ENCODE measurements around the gene HLX.

HLX gene

DNA sequence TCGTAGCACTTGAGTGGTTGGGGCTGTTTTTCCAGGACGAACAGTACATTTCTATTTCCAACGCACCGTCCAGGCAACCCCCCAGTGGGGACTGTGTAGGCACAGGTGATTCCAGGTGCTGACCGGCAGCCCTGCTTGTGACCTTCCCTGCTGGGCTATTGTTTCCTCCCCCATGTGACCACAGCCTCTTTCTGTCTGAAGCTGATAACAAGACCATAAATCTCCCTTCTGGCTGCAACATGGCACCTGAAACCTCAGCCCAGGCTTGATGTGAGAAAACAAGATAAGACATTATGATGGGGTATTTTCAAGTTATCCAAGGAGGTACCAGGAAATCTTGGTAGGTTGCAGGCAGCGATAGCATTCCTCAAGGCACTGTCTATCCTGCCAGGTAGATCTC lies 48.2 kb downstream of the HLX start:
- TF ChIP-seq, protein P1, sequence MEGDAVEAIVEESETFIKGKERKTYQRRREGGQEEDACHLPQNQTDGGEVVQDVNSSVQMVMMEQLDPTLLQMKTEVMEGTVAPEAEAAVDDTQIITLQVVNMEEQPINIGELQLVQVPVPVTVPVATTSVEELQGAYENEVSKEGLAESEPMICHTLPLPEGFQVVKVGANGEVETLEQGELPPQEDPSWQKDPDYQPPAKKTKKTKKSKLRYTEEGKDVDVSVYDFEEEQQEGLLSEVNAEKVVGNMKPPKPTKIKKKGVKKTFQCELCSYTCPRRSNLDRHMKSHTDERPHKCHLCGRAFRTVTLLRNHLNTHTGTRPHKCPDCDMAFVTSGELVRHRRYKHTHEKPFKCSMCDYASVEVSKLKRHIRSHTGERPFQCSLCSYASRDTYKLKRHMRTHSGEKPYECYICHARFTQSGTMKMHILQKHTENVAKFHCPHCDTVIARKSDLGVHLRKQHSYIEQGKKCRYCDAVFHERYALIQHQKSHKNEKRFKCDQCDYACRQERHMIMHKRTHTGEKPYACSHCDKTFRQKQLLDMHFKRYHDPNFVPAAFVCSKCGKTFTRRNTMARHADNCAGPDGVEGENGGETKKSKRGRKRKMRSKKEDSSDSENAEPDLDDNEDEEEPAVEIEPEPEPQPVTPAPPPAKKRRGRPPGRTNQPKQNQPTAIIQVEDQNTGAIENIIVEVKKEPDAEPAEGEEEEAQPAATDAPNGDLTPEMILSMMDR (conservative IDR thresholded peaks at IDR 0.05; ENCODE audit: low read depth, low read length), result no peak
- Histone ChIP-seq H2AFZ (ENCODE audit: low read depth) (no peak overlapping the region), H3K4me2 (no peak overlapping the region), H3K36me3 (ENCODE audit: insufficient read depth) (no peaks in the 10 kb centered on the region), H3K27ac (no peak overlapping the region), H3K9ac (no peak overlapping the region), H3K4me1 (ENCODE audit: low read depth, poor library complexity, severe bottlenecking) (peaks cover 7% of the 10 kb centered on the region), H3K4me3 (IDR thresholded peaks at IDR 0.05; ENCODE audit: insufficient read depth, low read depth, low read length) (no peak overlapping the region), H4K20me1 (ENCODE audit: insufficient read depth) (no peaks in the 10 kb centered on the region), H3K27me3 (ENCODE audit: insufficient read depth, low read depth) (no peaks in the 10 kb centered on the region), H3K79me2 (ENCODE audit: insufficient read depth, low read depth) (no peaks in the 10 kb centered on the region)

GRCh38 chr1:220928320-220928719 lies 49.1 kb downstream of the HLX start:
- Histone ChIP-seq H3K36me3 (ENCODE audit: insufficient read depth) (no peaks in the 10 kb centered on the region), H3K4me1 (ENCODE audit: low read depth, poor library complexity, severe bottlenecking) (peaks cover 7% of the 10 kb centered on the region), H3K4me2 (no peak overlapping the region)

GRCh38 chr1:220928725-220929300 lies 49.6 kb downstream of the HLX start:
- Histone ChIP-seq H3K27me3 (ENCODE audit: insufficient read depth, low read depth) (no peaks in the 10 kb centered on the region), H3K4me3 (IDR thresholded peaks at IDR 0.05; ENCODE audit: insufficient read depth, low read depth, low read length) (no peak overlapping the region), H2AFZ (ENCODE audit: low read depth) (no peak overlapping the region), H3K27ac (no peak overlapping the region), H3K4me1 (ENCODE audit: low read depth, poor library complexity, severe bottlenecking) (peaks cover 7% of the 10 kb centered on the region), H3K79me2 (ENCODE audit: insufficient read depth, low read depth) (no peaks in the 10 kb centered on the region), H3K4me2 (no peak overlapping the region), H3K9ac (no peak overlapping the region), H3K36me3 (ENCODE audit: insufficient read depth) (no peaks in the 10 kb centered on the region), H4K20me1 (ENCODE audit: insufficient read depth) (no peaks in the 10 kb centered on the region)
- TF ChIP-seq, protein P1 (conservative IDR thresholded peaks at IDR 0.05; ENCODE audit: low read depth, low read length), result no peak

More at GRCh38 chr1:220928320-220928719, 49.1 kb downstream of the HLX start:
- Histone ChIP-seq H3K27ac (no peak overlapping the region), H3K4me3 (IDR thresholded peaks at IDR 0.05; ENCODE audit: insufficient read depth, low read depth, low read length) (no peak overlapping the region), H4K20me1 (ENCODE audit: insufficient read depth) (no peaks in the 10 kb centered on the region), H3K79me2 (ENCODE audit: insufficient read depth, low read depth) (no peaks in the 10 kb centered on the region), H3K9ac (no peak overlapping the region), H3K27me3 (ENCODE audit: insufficient read depth, low read depth) (no peaks in the 10 kb centered on the region), H2AFZ (ENCODE audit: low read depth) (no peak overlapping the region)
- TF ChIP-seq, protein P1 (conservative IDR thresholded peaks at IDR 0.05; ENCODE audit: low read depth, low read length), result no peak

DNA sequence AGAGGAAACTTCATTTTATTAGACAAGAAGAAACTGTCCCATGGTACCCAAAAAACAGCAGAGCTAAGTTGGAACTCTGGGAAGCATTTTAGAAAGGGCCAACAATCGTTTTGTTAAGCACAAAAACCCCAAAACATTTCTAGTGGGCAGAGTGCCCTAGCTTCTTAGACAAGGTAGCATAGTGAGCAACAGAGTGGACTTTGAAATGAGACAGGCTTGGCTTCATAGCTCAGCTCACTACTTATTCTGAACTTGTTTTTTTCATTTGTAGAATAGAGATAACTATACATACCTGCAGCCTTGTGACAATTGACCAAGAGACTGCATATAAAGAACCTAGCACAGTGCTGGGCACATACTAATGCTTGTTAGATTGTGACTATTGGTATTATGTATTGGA lies 50.1 kb downstream of the HLX start:
- H3K79me2 ChIP-seq (ENCODE audit: insufficient read depth, low read depth), result no peaks in the 10 kb centered on the region

More for the DNA sequence above, 50.1 kb downstream of the HLX start:
- H3K27ac ChIP-seq, result no peak overlapping the region
- no peak overlapping the region for H3K4me3 ChIP-seq (IDR thresholded peaks at IDR 0.05; ENCODE audit: insufficient read depth, low read depth, low read length)
- H3K4me1 ChIP-seq (ENCODE audit: low read depth, poor library complexity, severe bottlenecking), result peaks cover 7% of the 10 kb centered on the region
- H4K20me1 ChIP-seq (ENCODE audit: insufficient read depth), result no peaks in the 10 kb centered on the region
- no peak overlapping the region for H3K9ac ChIP-seq
- no peak overlapping the region for H3K4me2 ChIP-seq
- no peak overlapping the region for H2AFZ ChIP-seq (ENCODE audit: low read depth)
- TF ChIP-seq, protein P1 (conservative IDR thresholded peaks at IDR 0.05; ENCODE audit: low read depth, low read length), result no peak
- H3K36me3 ChIP-seq (ENCODE audit: insufficient read depth), result no peaks in the 10 kb centered on the region
- no peaks in the 10 kb centered on the region for H3K27me3 ChIP-seq (ENCODE audit: insufficient read depth, low read depth)

All from KMS-11 (cell line).